Osteocyte (in vitro differentiated cells): ENCODE data around the gene FOXE3. TPM values are rescaled to one million over a fixed set of nuclear protein-coding genes. Genes with fewer than 3 reads are reported as not detected.

Experiments
- DNase-seq: peaks from one replicate; pipeline ENCODE4 v3.0.0; 2021; ENCODE audit warnings: mixed read lengths; ENCODE audit not compliant: unreplicated experiment; ENCODE audit errors: extremely low spot score
- H3K27ac Mint-ChIP-seq: one replicate; pipeline ENCODE4 v1.8.0; 2021; ENCODE audit warnings: mild to moderate bottlenecking, mixed read lengths; ENCODE audit not compliant: unreplicated experiment
- H3K27me3 Mint-ChIP-seq: one replicate; pipeline ENCODE4 v1.8.0; 2021; ENCODE audit warnings: mixed read lengths; ENCODE audit not compliant: unreplicated experiment
- H3K36me3 Mint-ChIP-seq: one replicate; pipeline ENCODE4 v1.8.0; 2021; ENCODE audit warnings: mixed read lengths; ENCODE audit not compliant: unreplicated experiment
- H3K4me1 Mint-ChIP-seq: one replicate; pipeline ENCODE4 v1.8.0; 2021; ENCODE audit warnings: mixed read lengths; ENCODE audit not compliant: unreplicated experiment
- H3K4me3 Mint-ChIP-seq: one replicate; pipeline ENCODE4 v1.8.0; 2021; ENCODE audit warnings: mild to moderate bottlenecking, moderate library complexity, mixed read lengths; ENCODE audit not compliant: unreplicated experiment
- H3K9me3 Mint-ChIP-seq: one replicate; pipeline ENCODE4 v1.8.0; 2021; ENCODE audit warnings: mixed read lengths; ENCODE audit not compliant: unreplicated experiment
- CTCF ChIP-seq: fragments of 200-600 bp; sonication (generic); IDR thresholded peaks from 2 replicates; pipeline ENCODE4 v1.5.0; 2021; ENCODE audit warnings: antibody characterized with exemption, mild to moderate bottlenecking, moderate library complexity
- total RNA-seq: library from RNA; stranded (reverse); gene quantifications from 2 replicates; pipeline ENCODE4 v1.2.1, GENCODE V29; 2021

The FOXE3 gene
- total RNA-seq, 1 donor from 2014 or later: not detected

GRCh38 chr1:47437447-47438164 lies 21.5 kb downstream of the FOXE3 start, which contains the start of gene FOXD2:
TSS of gene FOXD2 (plus strand) at chr1:47438044. CDS start at chr1:47438136, 92 bp downstream.
- H3K27me3 Mint-ChIP-seq: peaks cover 7% of the 10 kb centered on the region
- peak within 1 kb of the TSS; percentile 84 for H3K27ac Mint-ChIP-seq
- peak within 1 kb of the TSS; percentile 81 for H3K4me3 Mint-ChIP-seq
- H3K4me1 Mint-ChIP-seq: peaks cover 24% of the 10 kb centered on the region
- DNase-seq: peak; percentile 95
- peak; percentile 99 for TF ChIP-seq CTCF
- no peaks in the 10 kb centered on the region for H3K36me3 Mint-ChIP-seq
- H3K9me3 Mint-ChIP-seq: no peaks in the 10 kb centered on the region

- no peak overlapping the region for H3K27ac Mint-ChIP-seq
- no peak for DNase-seq
- no peak for TF ChIP-seq CTCF
- H3K4me1 Mint-ChIP-seq: peaks cover 19% of the 10 kb centered on the region
- H3K4me3 Mint-ChIP-seq: peak overlapping the region; percentile 66
- no peaks in the 10 kb centered on the region for H3K36me3 Mint-ChIP-seq
- H3K9me3 Mint-ChIP-seq: no peaks in the 10 kb centered on the region
- peaks cover 7% of the 10 kb centered on the region for H3K27me3 Mint-ChIP-seq
These were observed 22.3 kb downstream of the FOXE3 start for GRCh38 chr1:47438165-47439016.

- Mint-ChIP-seq H3K36me3 (no peaks in the 10 kb centered on the region), H3K4me3 (no peak overlapping the region), H3K27me3 (peaks cover 3% of the 10 kb centered on the region), H3K4me1 (peaks cover 19% of the 10 kb centered on the region), H3K9me3 (no peaks in the 10 kb centered on the region), H3K27ac (no peak overlapping the region)
- TF ChIP-seq CTCF: no peak
- no peak for DNase-seq
These were observed 23.1 kb downstream of the FOXE3 start for GRCh38 chr1:47439017-47439818.

- peaks cover 19% of the 10 kb centered on the region for H3K4me1 Mint-ChIP-seq
- H3K36me3 Mint-ChIP-seq: no peaks in the 10 kb centered on the region
- no peaks in the 10 kb centered on the region for H3K27me3 Mint-ChIP-seq
- DNase-seq: no peak
- H3K9me3 Mint-ChIP-seq: no peaks in the 10 kb centered on the region
- H3K4me3 Mint-ChIP-seq: no peak overlapping the region
- no peak for TF ChIP-seq CTCF
- H3K27ac Mint-ChIP-seq: no peak overlapping the region
These were observed 23.9 kb downstream of the FOXE3 start for GRCh38 chr1:47439819-47440598.
